ENCODE measurements around the gene SOD2.
A peak's percentile ranks its signal among the peaks of the same experiment; 100 is the strongest.
"Not testable (repeated sequence)": the region's sequence is repeated elsewhere in the genome, so short reads cannot be mapped to it uniquely, and the experiment has no call there.

Gene SOD2

DNA sequence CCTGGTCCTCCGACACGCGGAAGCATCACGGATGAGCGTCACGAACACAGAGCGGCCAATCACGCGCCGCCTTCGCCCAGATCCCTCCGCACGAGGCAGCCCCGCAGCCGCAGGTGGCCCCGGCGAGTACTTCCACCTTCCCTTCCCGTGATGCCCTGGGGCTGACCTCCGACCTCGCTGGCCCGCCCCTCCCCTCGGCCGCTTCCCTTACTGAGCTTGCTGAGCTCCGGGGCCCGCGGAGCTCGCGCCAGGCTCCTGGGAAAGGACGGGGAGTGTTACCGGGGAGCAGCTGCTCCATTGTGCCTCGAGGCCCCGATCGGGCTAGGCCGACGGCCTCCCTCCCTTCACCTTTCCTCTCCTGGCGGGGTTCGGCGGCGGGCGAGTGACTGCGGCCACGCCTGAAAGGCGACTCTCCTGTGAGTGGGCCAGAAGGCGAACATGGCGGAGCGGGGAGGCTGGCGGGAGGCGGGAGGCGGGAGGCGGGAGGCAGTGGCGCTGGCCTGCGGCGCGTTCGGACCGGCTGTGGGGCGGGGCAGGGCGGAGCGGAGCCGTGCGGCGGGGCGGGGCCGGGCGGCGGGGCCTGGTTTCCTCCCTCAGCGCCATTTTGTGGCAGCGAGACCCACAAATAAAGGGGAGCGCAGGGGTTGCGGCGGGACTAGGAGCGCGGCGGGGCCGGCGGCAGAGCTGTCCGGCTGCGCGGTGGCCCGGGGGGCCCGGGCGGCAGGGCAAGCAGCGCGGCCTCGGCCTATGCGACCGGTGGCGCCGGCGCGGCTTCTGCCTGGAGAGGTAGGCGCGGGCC is 34.1 kb upstream of the SOD2 start, which contains the start of gene WTAP:
TSS of gene WTAP (plus strand) at position 589 of the 799 bp plus-strand sequence. CDS start 8,760 bp downstream, outside the sequence.
- Histone ChIP-seq H3K4me3 (peak within 1 kb of the TSS; percentile 94), H3K27me3 (no peaks in the 10 kb centered on the region), H3K9me3 (peaks cover 16% of the 10 kb centered on the region), H3K4me1 (peaks cover 42% of the 10 kb centered on the region), H3K9ac (peak within 1 kb of the TSS; percentile 98), H3K27ac (peak within 1 kb of the TSS; percentile 99), H3K36me3 (peaks cover 35% of the 10 kb centered on the region), H3K4me2 (peak within 1 kb of the TSS; percentile 92), H4K20me1 (peaks cover 46% of the 10 kb centered on the region)
- no peak for TF ChIP-seq Cebpa-rat (IDR thresholded peaks at IDR 0.05)

GRCh38 chr6:159726255-159726917 is 33.3 kb upstream of the SOD2 start:
- Histone ChIP-seq H3K27ac (peak overlapping the region; percentile 99), H3K9ac (peak overlapping the region; percentile 98), H3K4me3 (peak overlapping the region; percentile 94), H3K36me3 (peaks cover 39% of the 10 kb centered on the region), H3K4me1 (peaks cover 42% of the 10 kb centered on the region), H3K9me3 (peaks cover 16% of the 10 kb centered on the region), H4K20me1 (peaks cover 38% of the 10 kb centered on the region), H3K4me2 (peak overlapping the region; percentile 87), H3K27me3 (no peaks in the 10 kb centered on the region)
- no peak for TF ChIP-seq Cebpa-rat (IDR thresholded peaks at IDR 0.05)

DNA sequence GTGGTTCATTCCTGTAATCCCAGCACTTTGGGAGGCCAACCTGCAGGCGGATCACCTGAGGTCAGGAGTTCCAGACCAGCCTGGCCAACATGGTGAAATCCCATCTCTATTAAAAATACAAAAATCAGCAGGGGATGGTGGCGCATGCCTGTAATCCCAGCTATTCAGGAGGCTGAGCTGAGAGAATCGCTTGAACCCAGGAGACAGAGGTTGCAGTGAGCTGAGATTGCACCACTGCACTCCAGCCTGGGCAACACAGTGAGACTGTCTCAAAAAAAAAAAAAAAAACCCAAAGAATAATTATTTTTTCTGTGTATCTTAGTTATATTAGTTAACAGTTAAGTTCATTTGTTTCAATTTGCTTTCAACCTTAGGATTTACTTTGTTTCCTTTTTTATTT is 32.2 kb upstream of the SOD2 start:
- Histone ChIP-seq H3K4me1 (peaks cover 30% of the 10 kb centered on the region), H3K4me2 (peak overlapping the region; percentile 87), H4K20me1 (peaks cover 27% of the 10 kb centered on the region), H3K36me3 (peaks cover 32% of the 10 kb centered on the region), H3K9me3 (peaks cover 16% of the 10 kb centered on the region)
- not testable (repeated sequence) for H3K4me3 ChIP-seq, H3K27ac ChIP-seq, H3K27me3 ChIP-seq, H3K9ac ChIP-seq

DNA sequence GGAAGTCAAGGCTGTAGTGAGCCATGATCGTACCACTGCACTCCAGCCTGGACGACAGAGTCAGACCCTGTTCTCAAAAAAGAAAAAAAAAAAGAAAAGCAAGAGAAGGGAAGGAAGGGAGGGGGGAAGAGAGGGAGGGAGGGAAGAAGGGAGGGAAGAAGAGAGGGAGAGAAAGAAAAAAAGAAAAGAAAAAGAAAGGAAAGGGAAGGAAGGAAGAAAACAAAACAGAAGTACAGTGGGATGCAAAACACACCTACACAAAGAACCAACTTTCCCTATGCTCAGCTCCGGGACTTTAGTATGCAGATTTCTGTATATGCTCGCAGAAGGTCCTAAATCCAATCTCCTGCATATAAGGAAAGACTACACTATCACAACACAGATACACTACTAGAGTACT is 31.7 kb upstream of the SOD2 start:
- no peak for TF ChIP-seq Cebpa-rat (IDR thresholded peaks at IDR 0.05)
- Histone ChIP-seq H3K27ac (no peak overlapping the region), H3K36me3 (peaks cover 32% of the 10 kb centered on the region), H3K9ac (no peak overlapping the region), H3K27me3 (no peaks in the 10 kb centered on the region), H3K9me3 (peaks cover 16% of the 10 kb centered on the region), H3K4me1 (peaks cover 26% of the 10 kb centered on the region), H4K20me1 (peaks cover 22% of the 10 kb centered on the region), H3K4me2 (peak overlapping the region; percentile 87), H3K4me3 (no peak overlapping the region)

DNA sequence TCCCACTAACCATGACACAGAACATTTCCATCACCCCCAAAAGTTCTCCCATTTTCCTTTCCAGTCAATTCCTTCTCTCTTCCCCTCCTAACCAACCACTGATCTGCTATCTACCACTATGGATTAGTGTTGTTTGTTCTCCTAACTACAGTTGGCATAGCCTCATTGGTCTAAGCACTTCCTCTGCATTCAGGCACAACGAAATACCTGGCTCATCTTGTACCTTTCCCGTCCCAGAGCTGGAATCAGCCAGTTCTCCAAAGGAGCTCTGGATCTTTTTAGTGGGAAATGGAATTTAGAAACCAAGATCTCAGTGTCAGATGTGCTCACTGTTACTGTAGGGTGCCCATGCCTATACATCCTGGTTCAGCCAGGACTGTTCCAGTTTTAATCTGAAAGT is 30.2 kb upstream of the SOD2 start:
- Histone ChIP-seq H3K9me3 (peaks cover 16% of the 10 kb centered on the region), H3K4me3 (no peak overlapping the region), H3K27me3 (no peaks in the 10 kb centered on the region), H3K36me3 (peaks cover 32% of the 10 kb centered on the region), H3K9ac (no peak overlapping the region), H4K20me1 (peaks cover 7% of the 10 kb centered on the region), H3K4me2 (no peak overlapping the region), H3K4me1 (peaks cover 26% of the 10 kb centered on the region), H3K27ac (no peak overlapping the region)
- no peak for TF ChIP-seq Cebpa-rat (IDR thresholded peaks at IDR 0.05)

DNA sequence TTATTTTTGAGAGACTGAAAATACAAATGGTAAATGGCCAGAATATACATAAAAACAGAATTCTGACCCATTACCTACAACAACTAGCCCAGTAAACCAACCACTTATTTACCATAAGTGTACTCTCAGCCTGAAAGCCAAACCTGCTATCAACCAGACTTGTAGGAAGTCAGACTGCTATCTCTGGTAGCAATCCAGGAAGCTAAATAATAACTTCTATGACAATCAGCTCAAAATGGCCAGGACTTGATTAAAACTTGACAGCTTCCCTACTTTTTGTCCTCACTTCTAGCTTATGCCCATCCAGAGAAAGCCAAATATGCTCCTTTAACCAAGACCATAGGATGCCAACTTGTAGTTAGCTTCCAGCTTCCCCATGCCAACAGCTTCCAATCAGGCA is 29.6 kb upstream of the SOD2 start:
- peaks cover 1% of the 10 kb centered on the region for H4K20me1 ChIP-seq
- peaks cover 32% of the 10 kb centered on the region for H3K36me3 ChIP-seq
- H3K9ac ChIP-seq, result no peak overlapping the region
- H3K9me3 ChIP-seq, result peaks cover 16% of the 10 kb centered on the region
- no peaks in the 10 kb centered on the region for H3K27me3 ChIP-seq
- no peak overlapping the region for H3K4me3 ChIP-seq
- H3K4me2 ChIP-seq, result no peak overlapping the region
- H3K4me1 ChIP-seq, result peaks cover 26% of the 10 kb centered on the region
- no peak overlapping the region for H3K27ac ChIP-seq
- no peak for TF ChIP-seq Cebpa-rat (IDR thresholded peaks at IDR 0.05)

- not testable (repeated sequence) for H3K27me3 ChIP-seq, H4K20me1 ChIP-seq, H3K4me2 ChIP-seq, H3K4me3 ChIP-seq, H3K9ac ChIP-seq, H3K27ac ChIP-seq
- H3K9me3 ChIP-seq, result peaks cover 16% of the 10 kb centered on the region
- H3K4me1 ChIP-seq, result peaks cover 26% of the 10 kb centered on the region
- peaks cover 32% of the 10 kb centered on the region for H3K36me3 ChIP-seq
Observed at GRCh38 chr6:159721981-159722380, 28.9 kb upstream of the SOD2 start.

GRCh38 chr6:159720708-159721107 is 27.7 kb upstream of the SOD2 start:
- Histone ChIP-seq H3K4me2 (no peak overlapping the region), H3K9ac (no peak overlapping the region), H3K4me3 (no peak overlapping the region), H3K9me3 (peaks cover 16% of the 10 kb centered on the region), H3K27me3 (no peaks in the 10 kb centered on the region), H3K36me3 (peaks cover 32% of the 10 kb centered on the region), H3K27ac (no peak overlapping the region), H4K20me1 (no peaks in the 10 kb centered on the region), H3K4me1 (peaks cover 23% of the 10 kb centered on the region)
- TF ChIP-seq Cebpa-rat (IDR thresholded peaks at IDR 0.05), result no peak

- Histone ChIP-seq H4K20me1 (no peaks in the 10 kb centered on the region), H3K4me2 (no peak overlapping the region), H3K36me3 (peaks cover 31% of the 10 kb centered on the region), H3K4me1 (peaks cover 21% of the 10 kb centered on the region), H3K9me3 (peaks cover 16% of the 10 kb centered on the region), H3K4me3 (no peak overlapping the region), H3K27me3 (no peaks in the 10 kb centered on the region), H3K9ac (no peak overlapping the region), H3K27ac (no peak overlapping the region)
- TF ChIP-seq Cebpa-rat (IDR thresholded peaks at IDR 0.05), result no peak
Observed at GRCh38 chr6:159719287-159719686, 26.2 kb upstream of the SOD2 start.

GRCh38 chr6:159718634-159719033 is 25.6 kb upstream of the SOD2 start:
- peaks cover 25% of the 10 kb centered on the region for H3K36me3 ChIP-seq
- H3K27ac ChIP-seq, result no peak overlapping the region
- H3K27me3 ChIP-seq, result no peaks in the 10 kb centered on the region
- no peak overlapping the region for H3K9ac ChIP-seq
- H3K4me1 ChIP-seq, result peaks cover 21% of the 10 kb centered on the region
- no peak overlapping the region for H3K4me3 ChIP-seq
- no peak overlapping the region for H3K4me2 ChIP-seq
- no peaks in the 10 kb centered on the region for H4K20me1 ChIP-seq
- TF ChIP-seq Cebpa-rat (IDR thresholded peaks at IDR 0.05), result no peak
- peaks cover 13% of the 10 kb centered on the region for H3K9me3 ChIP-seq
